SK-N-MC (cell line): ENCODE results near the gene RDH5.

ENCODE experiments used
- DNase-seq: peaks from one replicate; pipeline ENCODE4 v3.0.0-alpha.2; 2011; ENCODE audit warnings: low read depth, low spot score
- H3K27ac ChIP-seq: fragments of 200-600 bp; sonication (generic); 2 replicates; pipeline ENCODE4 v1.5.1; 2016; ENCODE audit warnings: mixed run types
- H3K36me3 ChIP-seq: fragments of 200-600 bp; sonication (generic); 2 replicates; pipeline ENCODE4 v1.6.1; 2017; ENCODE audit warnings: antibody characterized with exemption, low read length, mixed read lengths; ENCODE audit not compliant: insufficient read depth
- H3K4me3 ChIP-seq: fragments of 200-600 bp; sonication (generic); 2 replicates; pipeline ENCODE4 v1.5.1; 2016
- H3K9ac ChIP-seq: fragments of 200-600 bp; sonication (generic); 2 replicates; pipeline ENCODE4 v1.8.0; 2017; ENCODE audit warnings: mixed run types, mixed read lengths; ENCODE audit not compliant: insufficient read length
- H3K9me3 ChIP-seq: fragments of 200-600 bp; sonication (generic); 2 replicates; pipeline ENCODE4 v1.6.1; 2017; ENCODE audit warnings: low read depth, mild to moderate bottlenecking, antibody characterized with exemption, low read length, moderate library complexity, mixed read lengths
- EZH2 ChIP-seq: fragments of 200-600 bp; sonication (generic); IDR thresholded peaks from one replicate; pipeline ENCODE4 v1.6.1; 2017; ENCODE audit warnings: antibody characterized with exemption
- FOXP2 ChIP-seq: optimal IDR thresholded peaks from 2 replicates; pipeline ENCODE3; 2011; ENCODE audit warnings: mild to moderate bottlenecking, moderate library complexity; ENCODE audit not compliant: insufficient read depth; ENCODE audit errors: extremely low read length, control extremely low read depth
- POLR2AphosphoS5 ChIP-seq: IDR thresholded peaks from 2 replicates; pipeline ENCODE4 v1.6.1; 2012; ENCODE audit warnings: mild to moderate bottlenecking, low read depth, low read length, borderline replicate concordance

The RDH5 gene

GRCh38 chr12:55698965-55699364 lies 21.2 kb upstream of the RDH5 start:
- no peak for DNase-seq
- no peaks in the 10 kb centered on the region for H3K36me3 ChIP-seq
- no peaks in the 10 kb centered on the region for H3K9me3 ChIP-seq
- no peak overlapping the region for H3K4me3 ChIP-seq
- H3K9ac ChIP-seq = no peak overlapping the region
- H3K27ac ChIP-seq = no peak overlapping the region
- TF ChIP-seq EZH2 (no peak), FOXP2 (no peak), POLR2AphosphoS5 (no peak)

DNA sequence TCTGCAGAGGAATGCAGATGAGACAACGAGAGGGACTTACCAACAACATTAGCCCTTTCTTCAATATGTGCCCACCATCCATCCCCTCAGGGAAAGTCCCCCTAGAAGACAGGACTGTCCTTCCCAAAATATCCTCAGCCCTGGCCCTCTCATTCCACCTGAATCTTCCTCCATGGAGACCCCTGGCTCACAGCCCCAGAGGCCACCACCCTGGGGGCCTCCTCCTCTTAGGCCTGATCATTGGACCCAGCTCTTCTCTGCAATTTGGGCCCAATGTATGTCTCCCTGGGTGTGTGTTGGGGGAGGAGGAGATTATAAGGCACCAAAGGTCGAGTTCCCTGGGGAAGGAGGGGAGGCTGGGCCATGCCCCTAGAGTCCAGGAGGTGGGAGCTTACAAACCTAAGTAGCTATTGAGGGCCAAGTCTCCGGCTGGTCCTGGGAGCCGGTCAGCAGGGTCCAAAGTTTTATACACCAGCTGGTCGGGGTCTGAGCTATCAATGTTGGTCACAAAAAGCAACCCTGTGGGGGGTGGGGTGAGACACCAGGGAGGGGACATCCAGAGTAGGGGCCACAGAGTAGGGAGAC lies 20.6 kb upstream of the RDH5 start:
- no peaks in the 10 kb centered on the region for H3K36me3 ChIP-seq
- TF ChIP-seq EZH2 = no peak
- TF ChIP-seq POLR2AphosphoS5 = no peak
- no peak for TF ChIP-seq FOXP2
- no peak for DNase-seq
- H3K27ac ChIP-seq = no peak overlapping the region
- no peak overlapping the region for H3K9ac ChIP-seq
- H3K4me3 ChIP-seq = no peak overlapping the region
- H3K9me3 ChIP-seq = no peaks in the 10 kb centered on the region

DNA sequence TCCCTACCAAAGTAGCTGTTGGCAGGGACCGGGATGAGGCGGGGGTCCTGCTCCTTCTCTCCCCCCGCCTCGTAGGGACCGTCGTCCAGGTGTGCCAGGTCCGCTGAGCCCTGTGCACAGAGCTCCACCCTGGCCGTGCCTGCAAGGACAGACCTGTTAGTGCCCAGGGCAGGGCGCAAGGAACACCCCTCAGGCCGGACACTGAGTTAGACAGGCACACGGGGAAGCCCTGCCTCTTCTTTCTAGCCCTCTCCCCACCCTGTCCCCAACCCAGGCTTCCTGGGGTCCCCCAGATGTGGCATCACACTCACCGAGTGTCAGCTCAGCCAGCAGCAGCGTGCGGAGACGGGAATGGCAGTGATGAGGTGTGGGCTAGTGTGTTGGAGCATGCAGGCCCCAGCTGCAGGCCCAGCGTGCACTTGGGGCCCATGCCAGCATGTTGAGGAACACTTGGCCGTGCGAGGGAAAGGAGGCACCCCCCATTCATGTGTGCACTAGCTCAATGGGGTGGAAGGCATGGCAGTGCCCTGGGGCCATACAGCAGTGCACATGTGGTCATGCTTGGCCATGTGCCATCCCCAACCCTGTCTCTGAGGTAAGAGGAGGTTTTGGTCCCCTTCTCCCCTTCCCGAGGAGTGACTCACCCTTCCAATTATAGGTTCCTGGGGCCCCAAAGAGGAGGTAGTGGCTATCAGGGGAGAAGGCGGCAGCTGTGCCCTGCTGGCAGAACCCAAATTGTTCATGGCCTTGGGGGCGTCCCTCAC lies 19.8 kb upstream of the RDH5 start:
- Histone ChIP-seq H3K4me3 (no peak overlapping the region), H3K9ac (no peak overlapping the region), H3K36me3 (no peaks in the 10 kb centered on the region), H3K27ac (no peak overlapping the region), H3K9me3 (no peaks in the 10 kb centered on the region)
- no peak for TF ChIP-seq EZH2
- TF ChIP-seq POLR2AphosphoS5 = no peak
- TF ChIP-seq FOXP2 = no peak
- no peak for DNase-seq

DNA sequence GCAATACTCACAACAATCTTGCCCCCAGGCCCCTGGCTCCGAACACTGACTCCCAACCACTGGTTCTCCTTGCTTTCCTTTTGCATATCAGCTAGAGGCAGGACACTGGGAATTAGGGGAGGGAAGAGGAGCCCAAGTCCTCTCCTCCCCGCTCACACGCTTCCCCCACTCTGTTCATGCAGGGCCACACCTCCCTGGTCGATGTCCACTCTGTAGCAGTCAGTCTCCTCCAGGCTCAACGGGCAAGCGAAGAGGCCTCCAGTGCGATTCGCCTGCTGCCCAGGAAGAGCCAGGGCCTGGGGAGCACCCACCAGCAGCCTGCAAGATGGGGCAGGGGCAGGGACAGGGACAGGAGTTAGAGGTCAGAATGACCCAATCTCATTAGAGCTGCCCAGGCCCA lies 17.3 kb upstream of the RDH5 start:
- no peak for DNase-seq
- no peak overlapping the region for H3K4me3 ChIP-seq
- no peak overlapping the region for H3K27ac ChIP-seq
- TF ChIP-seq POLR2AphosphoS5 (no peak), EZH2 (no peak), FOXP2 (no peak)
- no peak overlapping the region for H3K9ac ChIP-seq
- no peaks in the 10 kb centered on the region for H3K36me3 ChIP-seq
- no peaks in the 10 kb centered on the region for H3K9me3 ChIP-seq

DNA sequence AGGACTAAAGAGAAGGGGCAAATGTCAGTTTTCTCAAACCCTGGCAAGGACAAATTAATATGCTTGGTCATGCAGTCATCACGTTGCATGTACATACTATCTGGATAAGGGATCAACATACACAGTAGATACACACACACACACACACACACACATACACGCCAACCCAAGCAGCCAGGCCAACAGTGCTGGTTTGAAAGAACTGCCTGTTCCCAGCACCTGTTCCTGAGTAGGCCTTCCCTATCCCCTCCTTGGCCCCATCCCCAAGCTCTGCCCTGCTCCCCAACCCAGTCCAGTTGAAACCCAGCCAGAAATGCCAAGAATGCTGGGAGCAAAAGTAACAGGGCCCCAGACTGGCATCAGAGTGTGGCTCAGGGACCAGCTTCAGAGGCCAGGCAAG lies 16.9 kb upstream of the RDH5 start:
- Histone ChIP-seq H3K27ac (no peak overlapping the region), H3K4me3 (no peak overlapping the region), H3K9me3 (no peaks in the 10 kb centered on the region), H3K9ac (no peak overlapping the region), H3K36me3 (no peaks in the 10 kb centered on the region)
- TF ChIP-seq EZH2 = no peak
- no peak for TF ChIP-seq FOXP2
- TF ChIP-seq POLR2AphosphoS5 = no peak
- no peak for DNase-seq

DNA sequence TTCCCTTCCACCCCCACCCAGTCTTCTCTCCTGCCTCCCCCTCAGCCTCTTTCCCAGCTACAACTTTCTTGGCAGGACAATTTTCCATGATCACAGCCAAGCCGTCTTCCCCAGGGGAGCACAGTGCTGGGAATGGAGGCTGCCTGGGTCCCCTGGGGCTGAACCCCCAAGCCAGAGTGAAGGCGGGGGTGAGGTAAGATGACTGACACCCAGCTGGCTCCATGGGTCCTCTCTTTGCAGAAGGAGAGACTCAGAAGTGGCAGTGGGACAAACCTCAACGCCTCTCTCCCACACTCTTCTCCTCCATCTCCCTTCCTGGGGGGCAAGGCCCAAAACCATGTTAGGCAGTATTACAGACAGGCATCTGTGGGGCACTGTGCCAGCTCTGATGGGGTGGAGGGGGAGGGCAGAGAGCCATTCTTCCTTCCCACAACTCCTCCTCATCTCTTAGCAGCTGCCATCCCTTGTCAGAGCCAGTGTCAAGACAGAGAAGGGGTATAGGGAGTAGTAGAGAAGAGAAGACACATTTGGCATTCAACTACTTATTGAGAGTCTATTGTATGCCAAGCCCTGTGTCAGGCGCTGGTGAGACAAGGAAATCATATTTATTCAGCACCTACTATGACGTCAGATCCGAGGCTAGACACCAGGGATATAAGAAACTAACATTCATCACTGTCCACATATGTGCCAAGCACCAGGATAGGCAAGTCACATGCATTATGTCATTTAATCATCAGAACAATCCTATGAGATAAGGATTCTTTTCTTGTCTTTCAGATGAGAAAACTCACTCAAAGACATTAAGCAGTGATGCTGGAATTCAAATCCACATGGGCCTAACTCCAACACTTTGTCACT lies 16.1 kb upstream of the RDH5 start:
- TF ChIP-seq EZH2 (no peak), POLR2AphosphoS5 (no peak), FOXP2 (no peak)
- Histone ChIP-seq H3K4me3 (no peak overlapping the region), H3K27ac (no peak overlapping the region), H3K9me3 (no peaks in the 10 kb centered on the region), H3K36me3 (no peaks in the 10 kb centered on the region), H3K9ac (no peak overlapping the region)
- DNase-seq = no peak

GRCh38 chr12:55704824-55705718 lies 15.1 kb upstream of the RDH5 start:
- Histone ChIP-seq H3K4me3 (no peak overlapping the region), H3K9ac (no peak overlapping the region), H3K9me3 (no peaks in the 10 kb centered on the region), H3K36me3 (no peaks in the 10 kb centered on the region), H3K27ac (no peak overlapping the region)
- no peak for TF ChIP-seq POLR2AphosphoS5
- TF ChIP-seq FOXP2 = no peak
- no peak for TF ChIP-seq EZH2
- DNase-seq = no peak
